ENCODE measurements around the gene PTPRM. TPM values are rescaled to one million over a fixed set of nuclear protein-coding genes. Genes with fewer than 3 reads are reported as not detected.

PTPRM gene
- total and polyA plus RNA-seq, 2 donors (not counting 3 experiments of a cell fraction or from before 2014, with no cell fraction given): 37.4 to 43.7 TPM

DNA sequence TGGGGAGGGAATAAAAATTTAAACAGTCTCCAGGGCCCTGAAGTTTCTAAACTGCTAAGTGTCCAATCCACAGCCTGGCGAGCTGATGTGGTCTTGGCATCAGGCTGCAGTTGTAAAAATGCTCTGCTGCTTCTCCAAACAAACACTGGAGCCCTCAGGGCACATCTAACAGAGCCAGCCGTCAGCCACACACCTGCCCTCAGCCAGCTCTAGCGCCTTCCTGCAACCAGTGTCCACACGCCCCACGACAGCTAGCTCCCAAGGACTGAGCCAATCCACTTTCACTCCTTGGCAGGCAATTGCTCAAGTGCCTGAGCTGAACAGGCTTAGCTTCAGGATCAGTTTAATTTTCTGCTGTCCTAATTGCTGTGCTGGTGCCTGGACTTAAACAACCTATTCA, 595.7 kb downstream of the PTPRM start:
- dilution Hi-C loops (cut with MboI; ENCODE audit: extremely low pct_ligation_motif_present, low sequenced_read_pairs): no loop called here
- no peak overlapping the region for H3K27ac ChIP-seq (ENCODE audit: insufficient read depth, low read depth, low read length)
- FAIRE-seq: no peak

More for the DNA sequence above, 595.7 kb downstream of the PTPRM start:
- H3K4me3 ChIP-seq (replicated peaks in 1 of 3; ENCODE audit: insufficient read depth in 1 of 3, low read depth in 1 of 3, low read length in 3 of 3): no peak overlapping the region
- no peak overlapping the region for H3K9ac ChIP-seq (replicated peaks; ENCODE audit: extremely low read depth, insufficient read depth, low read length)
- no peaks in the 10 kb centered on the region for H3K9me1 ChIP-seq (replicated peaks; ENCODE audit: control insufficient read depth, extremely low read depth, insufficient read depth, low read length)
- no peak overlapping the region for H2AFZ ChIP-seq (ENCODE audit: low read depth, low read length)
- H3K9me3 ChIP-seq (replicated peaks; ENCODE audit: control insufficient read depth, insufficient read depth, low read length): no peaks in the 10 kb centered on the region
- DNase-seq (ENCODE audit: low read depth, low spot score): no peak
- H4K20me1 ChIP-seq (replicated peaks; ENCODE audit: control insufficient read depth, extremely low read depth, insufficient read depth, low read length): no peaks in the 10 kb centered on the region
- ChIA-PET POLR2A (no interaction called here), CTCF (no interaction called here)
- no peak overlapping the region for H3K4me2 ChIP-seq (ENCODE audit: insufficient read depth, low read length)
- TF ChIP-seq FOS (IDR thresholded peaks at IDR 0.05; ENCODE audit: borderline replicate concordance, insufficient read depth, low read length) (no peak), GATA2 (IDR thresholded peaks at IDR 0.05; ENCODE audit: insufficient read depth, insufficient read length, low read depth, low read length) (no peak), POLR2AphosphoS5 (IDR thresholded peaks at IDR 0.05; ENCODE audit: insufficient read depth, low read depth, low read length) (no peak), CTCF (IDR thresholded peaks at IDR 0.05; ENCODE audit: extremely low read depth in 1 of 2, insufficient read depth in 1 of 2, low read depth in 1 of 2, low read length in 2 of 2) (no peak), POLR2A (IDR thresholded peaks at IDR 0.05; ENCODE audit: low read depth, low read length) (no peak), EZH2 (IDR thresholded peaks at IDR 0.05; ENCODE audit: borderline replicate concordance, low read depth, low read length, severe bottlenecking) (no peak)
- no peaks in the 10 kb centered on the region for H3K36me3 ChIP-seq (ENCODE audit: control insufficient read depth in 2 of 2, extremely low read depth in 1 of 2, insufficient read depth in 2 of 2, low read length in 2 of 2)
- intact Hi-C loops (cut with micrococcal nuclease): no loop called here
- H3K79me2 ChIP-seq (ENCODE audit: control insufficient read depth, insufficient read depth, low read length): no peaks in the 10 kb centered on the region
- BruUV-seq (replicated peaks): no TSS peak
- no peaks in the 10 kb centered on the region for H3K27me3 ChIP-seq (ENCODE audit: control insufficient read depth in 2 of 2, insufficient read depth in 2 of 2, low read length in 2 of 2)
- no peaks in the 10 kb centered on the region for H3K4me1 ChIP-seq (ENCODE audit: control insufficient read depth, extremely low read depth, insufficient read depth, low read length)

Measured in endothelial cell of umbilical vein (primary cell).